HG03575 (cell line): ENCODE measurements around the gene NRIP1.
"Not testable (repeated sequence)": the region's sequence is repeated elsewhere in the genome, so short reads cannot be mapped to it uniquely, and the experiment has no call there.

Source experiments
- ATAC-seq: cut with Tn5 transposase; IDR thresholded peaks from one replicate; pipeline ENCODE4 v1.9.1; 2021; ENCODE audit not compliant: unreplicated experiment, insufficient number of reproducible peaks, low FRiP score; ENCODE audit errors: extremely low read depth

NRIP1 gene

DNA sequence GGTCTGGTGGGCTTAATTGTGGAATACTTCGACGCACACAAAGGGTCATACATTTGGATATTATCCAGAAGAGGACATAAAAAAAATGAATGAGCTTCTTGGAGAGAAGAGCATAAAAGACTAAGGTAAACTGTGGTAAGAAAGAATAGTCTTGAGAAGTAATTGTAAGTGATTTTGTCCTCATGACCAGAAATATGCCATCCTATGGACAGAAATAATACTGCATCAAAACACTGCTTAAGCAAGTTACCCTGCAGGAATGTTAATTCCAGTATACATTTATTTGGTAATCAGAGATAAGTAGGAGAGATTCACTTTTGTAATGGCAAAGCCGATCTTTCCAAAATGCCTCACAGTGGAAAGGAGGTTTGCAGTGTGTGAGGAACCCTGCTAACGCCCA is 111.9 kb downstream of the NRIP1 start:
- no peak for ATAC-seq

DNA sequence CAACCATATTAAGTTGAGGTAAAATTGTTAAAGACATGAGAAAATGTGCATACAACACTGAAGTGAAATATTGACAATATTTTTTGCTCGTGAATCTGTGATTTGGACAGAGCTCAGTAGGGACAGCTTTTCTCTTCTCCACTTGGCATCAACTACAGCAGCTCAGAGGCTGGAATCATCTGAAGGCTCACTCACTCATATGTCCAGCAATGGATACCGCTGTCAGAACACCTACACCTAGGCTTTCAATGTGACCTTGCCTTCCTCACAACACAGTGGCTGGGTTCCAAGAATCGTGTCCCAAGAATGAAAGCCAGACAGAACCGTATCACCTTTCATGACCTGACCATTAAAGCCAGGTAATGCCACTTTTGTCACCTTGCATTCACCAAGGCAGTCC is 115.2 kb downstream of the NRIP1 start:
- ATAC-seq: no peak

DNA sequence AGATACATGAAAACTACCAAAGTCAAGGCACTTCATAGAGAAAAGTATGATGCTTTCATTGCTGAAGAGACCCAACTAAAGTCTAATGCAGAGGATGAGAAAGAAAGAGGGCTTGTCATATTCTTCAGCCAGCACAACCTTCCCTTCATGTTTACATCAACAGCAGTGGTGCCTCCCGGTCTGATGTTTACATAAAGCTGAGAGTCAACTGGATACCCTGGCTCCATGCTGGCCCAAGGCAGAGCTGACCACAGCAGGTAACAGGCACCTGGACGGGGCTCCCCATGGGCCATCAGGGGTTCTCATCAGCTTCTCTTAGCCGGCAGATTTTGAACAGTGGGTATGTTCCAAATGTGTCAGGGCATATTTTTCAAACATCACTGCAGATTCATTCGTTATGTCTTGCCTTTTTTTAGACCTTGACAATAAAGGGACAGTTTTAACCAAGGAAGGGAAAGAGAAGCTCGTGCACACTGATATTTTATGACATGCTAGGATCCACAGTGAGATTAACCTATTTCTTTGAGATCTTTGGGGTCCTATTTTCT is 117.1 kb downstream of the NRIP1 start:
- no peak for ATAC-seq

DNA sequence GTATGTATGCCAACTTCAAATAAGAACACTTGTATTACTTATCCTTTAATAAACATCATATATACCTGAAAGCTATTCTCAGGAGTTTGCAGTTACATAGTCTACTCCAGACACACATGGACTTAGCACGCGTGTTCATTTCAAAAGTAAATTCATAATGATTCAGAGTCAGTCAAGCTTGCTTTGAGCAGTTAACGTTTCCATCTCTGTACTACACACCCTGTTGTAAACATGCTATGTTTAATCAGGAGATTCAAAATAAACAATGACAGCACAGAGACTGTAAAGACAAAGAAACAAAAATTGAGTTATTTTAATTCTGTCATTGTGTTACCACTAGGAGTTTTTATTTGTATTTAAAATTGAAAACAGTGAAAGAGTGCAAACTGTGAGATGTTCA is 119.6 kb downstream of the NRIP1 start:
- no peak for ATAC-seq

DNA sequence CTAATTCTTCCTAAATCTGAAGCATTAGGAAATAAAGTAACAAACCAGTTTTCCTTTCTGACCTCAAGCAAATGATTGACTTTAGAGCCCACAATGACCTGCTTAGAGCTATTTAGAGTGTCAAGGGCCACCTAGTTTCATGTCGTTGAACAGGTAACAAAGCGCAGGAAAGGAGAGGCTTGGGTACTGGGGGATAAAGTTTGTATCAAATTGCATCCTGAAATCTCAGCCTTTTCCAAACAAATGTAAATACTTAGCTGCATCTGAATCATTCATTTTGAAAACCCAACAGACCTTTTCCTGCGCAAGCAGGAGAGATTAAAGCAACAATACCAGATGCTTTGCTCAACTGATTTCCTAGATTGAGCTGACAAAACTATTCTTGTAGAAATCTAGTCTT is 121.2 kb downstream of the NRIP1 start:
- ATAC-seq: no peak

DNA sequence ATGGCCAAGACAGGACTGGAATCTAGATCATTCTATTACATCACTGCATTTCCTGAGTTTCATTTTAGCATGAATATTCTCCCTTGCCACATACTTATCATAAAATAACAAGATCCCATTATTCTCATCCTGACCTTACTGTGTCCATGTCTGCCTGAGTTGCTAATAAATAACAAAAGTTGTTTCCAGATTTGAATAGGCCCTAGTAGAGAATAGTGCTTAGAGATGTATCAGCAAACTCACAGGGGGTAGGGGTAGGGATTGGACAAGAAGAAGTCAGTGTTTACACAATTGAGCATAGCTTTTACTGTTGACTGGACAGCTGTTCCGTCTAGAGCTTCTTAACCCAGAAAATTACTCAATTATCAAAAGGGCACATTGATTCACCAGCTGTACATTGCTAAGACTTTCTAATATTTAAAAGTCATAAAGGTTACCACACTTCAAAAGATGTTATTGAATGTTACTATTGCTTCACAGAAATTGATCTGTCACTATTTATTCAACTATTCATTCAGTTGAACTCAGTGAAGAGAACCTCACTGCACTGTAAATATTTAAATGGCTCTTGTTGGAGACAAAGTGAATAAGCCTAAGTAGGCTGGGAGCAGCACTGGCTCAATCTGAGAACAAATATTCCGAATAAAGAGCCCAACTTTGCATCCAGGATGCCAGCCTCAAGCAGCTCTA is 121.9 kb downstream of the NRIP1 start:
- ATAC-seq: no peak

DNA sequence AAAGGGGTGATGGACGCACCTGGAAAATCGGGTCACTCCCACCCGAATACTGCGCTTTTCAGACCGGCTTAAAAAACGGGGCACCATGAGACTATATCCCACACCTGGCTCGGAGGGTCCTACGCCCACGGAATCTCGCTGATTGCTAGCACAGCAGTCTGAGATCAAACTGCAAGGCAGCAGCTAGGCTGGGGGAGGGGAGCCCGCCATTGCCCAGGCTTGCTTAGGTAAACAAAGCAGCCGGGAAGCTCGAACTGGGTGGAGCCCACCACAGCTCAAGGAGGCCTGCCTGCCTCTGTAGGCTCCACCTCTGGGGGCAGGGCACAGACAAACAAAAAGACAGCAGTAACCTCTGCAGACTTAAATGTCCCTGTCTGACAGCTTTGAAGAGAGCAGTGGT is 137.5 kb downstream of the NRIP1 start:
- ATAC-seq: not testable (repeated sequence)

DNA sequence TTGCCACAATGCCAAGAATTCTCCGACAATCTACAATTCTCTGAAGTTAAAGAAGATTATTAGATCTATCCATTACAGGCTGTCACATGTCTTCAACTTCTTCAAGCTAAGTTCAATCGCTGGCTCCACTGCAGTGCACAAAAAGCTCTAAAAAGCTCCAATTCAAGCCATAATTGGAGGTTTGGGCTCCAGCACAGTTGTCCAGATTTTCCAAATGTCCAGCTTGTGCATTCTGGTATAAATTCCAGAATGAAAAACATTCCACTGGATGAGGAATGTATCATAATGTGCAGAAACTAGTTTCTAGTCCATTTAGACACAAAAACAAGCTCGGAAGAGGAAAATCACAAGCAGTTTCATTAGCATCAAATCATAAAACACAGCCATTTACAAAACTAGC is 138.6 kb downstream of the NRIP1 start:
- ATAC-seq: no peak

DNA sequence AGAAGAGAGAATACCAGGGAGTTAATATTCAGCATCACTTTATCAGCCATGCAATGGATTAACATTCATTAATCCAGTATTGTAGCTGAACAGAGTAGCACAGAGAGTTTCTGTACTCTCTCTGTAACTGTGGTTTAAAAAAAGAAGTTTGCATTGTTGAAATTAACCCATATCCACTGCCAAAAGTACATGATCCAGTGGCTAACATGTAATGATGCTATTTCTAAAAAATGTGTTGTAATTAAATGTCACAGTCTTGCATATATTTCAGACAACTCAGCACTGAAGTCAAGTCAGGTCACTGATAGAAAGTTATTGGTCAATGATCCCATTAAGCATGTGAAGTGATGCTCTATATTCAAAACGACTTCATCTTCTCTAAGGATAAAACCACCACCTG is 141.3 kb downstream of the NRIP1 start:
- ATAC-seq: no peak

DNA sequence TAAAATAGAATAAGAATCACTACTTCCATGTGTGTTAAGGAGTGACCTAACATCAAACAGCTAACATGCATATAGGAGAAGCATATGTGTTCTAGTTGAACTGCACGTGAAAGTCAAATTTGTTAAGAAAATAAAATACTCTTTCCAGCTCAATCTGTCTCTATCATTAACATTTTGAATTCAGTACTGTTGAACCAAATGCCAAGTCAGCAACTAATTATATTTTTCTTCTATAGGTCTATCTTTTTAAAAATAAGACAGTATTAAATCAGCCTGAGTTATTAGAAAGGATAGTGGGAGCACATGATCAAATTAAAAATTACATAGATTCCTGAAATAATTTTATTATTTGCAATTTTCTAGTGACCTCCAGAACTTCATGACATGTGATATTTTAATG is 141.8 kb downstream of the NRIP1 start:
- ATAC-seq: no peak

DNA sequence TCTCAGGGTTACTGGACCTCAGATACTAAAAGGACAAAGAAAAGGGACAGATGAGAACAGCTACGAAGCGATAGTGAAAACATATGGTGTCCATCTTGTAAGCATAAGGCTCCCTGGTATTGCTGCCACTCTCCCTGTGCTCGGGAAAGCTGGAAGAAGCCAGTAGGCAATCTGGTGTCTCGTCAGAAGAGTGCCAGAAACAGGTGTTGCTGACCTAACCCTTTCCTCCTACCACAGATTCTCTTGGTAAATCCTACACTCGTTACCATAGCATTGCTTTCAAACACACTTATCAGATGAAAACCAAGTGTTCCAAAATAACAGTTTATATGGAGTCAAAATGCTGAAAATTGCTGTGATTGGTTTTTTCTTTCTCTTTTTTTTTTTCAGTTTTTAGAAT is 146.3 kb downstream of the NRIP1 start:
- ATAC-seq: no peak

DNA sequence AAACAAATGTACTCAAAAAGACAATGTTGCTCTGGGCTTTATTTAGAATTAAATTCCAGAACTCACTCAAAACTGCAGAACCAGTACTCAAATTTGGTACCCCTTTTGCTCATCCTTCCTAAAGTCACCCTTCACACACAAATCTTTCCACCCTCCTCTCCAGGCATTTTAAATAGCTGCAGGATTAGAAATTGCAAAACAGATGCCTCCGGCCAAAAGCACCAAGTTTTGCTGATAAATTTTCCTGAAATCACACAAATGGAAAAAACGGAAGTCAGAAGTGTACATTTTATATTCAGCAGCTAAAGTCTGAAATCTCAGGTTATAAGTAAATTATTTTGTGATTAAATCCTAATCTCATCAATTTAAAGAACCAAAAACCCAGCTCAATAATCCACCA is 147.0 kb downstream of the NRIP1 start:
- ATAC-seq: no peak

DNA sequence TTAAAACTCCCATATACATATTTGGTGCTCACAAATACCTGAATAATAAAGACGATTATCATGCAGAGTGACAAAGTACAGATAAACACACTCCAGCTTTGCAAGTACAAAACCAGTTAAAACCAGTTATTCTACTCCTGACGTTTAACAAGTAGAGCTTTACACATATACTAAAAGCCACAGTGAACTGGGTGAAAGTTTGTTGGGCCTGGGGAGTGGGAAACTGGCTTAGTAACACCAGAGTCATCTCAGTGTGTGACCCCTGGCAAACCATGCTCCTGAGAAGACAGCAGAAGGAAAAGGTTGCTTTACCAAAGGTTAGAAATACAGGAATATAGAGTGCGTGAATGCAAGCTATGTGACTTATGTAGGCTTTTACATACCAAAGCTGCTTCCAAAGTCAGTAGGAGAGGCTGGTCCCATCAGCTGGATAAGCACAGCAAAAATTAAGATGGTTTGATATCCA is 148.1 kb downstream of the NRIP1 start:
- no peak for ATAC-seq

DNA sequence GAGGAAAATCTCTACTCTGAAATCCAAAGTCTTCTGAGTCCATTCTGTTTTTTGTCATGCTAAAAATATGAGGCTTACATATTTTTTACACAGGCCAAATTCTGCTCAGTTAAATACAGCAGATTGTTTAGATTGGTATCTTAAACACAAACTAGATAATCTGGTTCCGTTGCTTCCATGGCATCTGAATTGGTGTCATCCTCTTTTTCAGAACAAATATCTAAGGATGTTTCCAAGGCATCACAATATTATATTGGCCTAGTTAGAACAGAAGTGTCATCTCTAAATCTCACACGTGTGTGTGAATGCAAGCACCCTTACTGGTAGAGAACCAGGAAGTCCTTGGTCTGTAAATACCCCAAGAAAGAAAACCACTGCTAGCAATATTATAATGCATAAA is 151.2 kb downstream of the NRIP1 start:
- ATAC-seq: no peak

DNA sequence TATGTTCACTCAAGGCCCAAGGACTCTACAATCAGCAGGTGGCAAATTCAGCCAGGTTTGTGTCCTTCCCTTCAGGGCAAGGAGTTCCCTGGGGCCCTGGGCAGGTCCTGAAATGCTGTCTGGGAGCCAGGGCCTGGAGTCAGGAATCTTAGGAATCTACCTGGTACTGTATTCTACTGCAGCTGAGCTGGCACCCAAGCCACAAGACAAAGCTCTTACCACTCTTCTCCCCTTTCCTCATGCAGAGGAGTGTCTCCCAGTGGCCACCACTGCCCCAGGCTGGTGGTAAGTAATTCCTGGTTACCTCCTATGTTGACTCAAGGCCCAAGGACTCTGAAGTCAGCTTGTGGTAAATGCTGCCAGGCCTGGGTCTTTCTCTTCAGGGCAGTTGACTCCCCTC is 153.4 kb downstream of the NRIP1 start:
- no peak for ATAC-seq
